H1 (cell line): ENCODE measurements around the gene OR4S1. TPM values are rescaled to one million over a fixed set of nuclear protein-coding genes. Genes with fewer than 3 reads are reported as not detected.
"Not testable (repeated sequence)": the region's sequence is repeated elsewhere in the genome, so short reads cannot be mapped to it uniquely, and the experiment has no call there.

ENCODE experiments used
- CTCF ChIA-PET: fragments of 300-600 bp; sonication (Branson Sonifier 250); formaldehyde crosslinking; loops from one replicate; lab custom pipeline; 2021; ENCODE audit not compliant: partially characterized antibody; lab: Charles Lee
- POLR2A ChIA-PET: fragments of 300-600 bp; sonication (Branson Sonifier 250); formaldehyde crosslinking; loops from one replicate; lab custom pipeline; 2021; ENCODE audit warnings: inconsistent platforms; ENCODE audit not compliant: partially characterized antibody; lab: Charles Lee
- DNase-seq, 2 experiments: peaks; one replicate each; pipeline versions ENCODE4 v3.0.0 to v3.0.0-alpha.2; 2010 to 2022; ENCODE audit warnings: low spot score in 2 of 2, low read depth in 1 of 2, mixed read lengths in 1 of 2
- FAIRE-seq: peaks from 2 replicates; lab custom pipeline; 2011; peaks lifted over from hg19 to GRCh38; lab: Jason Lieb, UNC
- H2AFZ ChIP-seq: 2 replicates; pipeline ENCODE4 v1.8.1; 2012; ENCODE audit warnings: low read length, inconsistent platforms
- H2AK5ac ChIP-seq: 2 replicates; pipeline ENCODE4 v1.6.1; 2013; ENCODE audit warnings: low read depth, low read length
- H2BK120ac ChIP-seq: replicated peaks from 2 replicates; pipeline ENCODE3; 2013; ENCODE audit warnings: low read depth, low read length, inconsistent platforms
- H2BK12ac ChIP-seq: 2 replicates; pipeline ENCODE4 v1.6.1; 2013; ENCODE audit warnings: low read depth, low read length
- H2BK15ac ChIP-seq: 2 replicates; pipeline ENCODE4 v1.6.1; 2013; ENCODE audit warnings: low read length
- H2BK20ac ChIP-seq: 2 replicates; pipeline ENCODE4 v1.6.1; 2013; ENCODE audit warnings: low read length
- H2BK5ac ChIP-seq: 2 replicates; pipeline ENCODE4 v1.6.1; 2013; ENCODE audit warnings: low read depth, low read length
- H3K14ac ChIP-seq: 2 replicates; pipeline ENCODE4 v1.6.1; 2013; ENCODE audit warnings: inconsistent platforms; ENCODE audit not compliant: insufficient read length
- H3K18ac ChIP-seq: 2 replicates; pipeline ENCODE4 v1.6.1; 2013; ENCODE audit warnings: low read length; ENCODE audit errors: extremely low read depth
- H3K23ac ChIP-seq: 2 replicates; pipeline ENCODE4 v1.6.1; 2013; ENCODE audit warnings: inconsistent platforms; ENCODE audit not compliant: insufficient read length
- H3K23me2 ChIP-seq: 2 replicates; pipeline ENCODE4 v1.6.1; 2013; ENCODE audit warnings: low read depth, low read length
- H3K27ac ChIP-seq: 2 replicates; pipeline ENCODE4 v1.6.1; 2011; ENCODE audit warnings: low read depth, low read length, inconsistent platforms
- H3K27me3 ChIP-seq, 4 experiments: replicated peaks in 1 of 4; 1 replicate in 1 of 4; 2 replicates in 3 of 4; pipeline versions ENCODE4 v1.6.1 to v1.8.1; 2011 to 2013; ENCODE audit warnings: low read length in 3 of 4, mild to moderate bottlenecking in 3 of 4, inconsistent platforms in 2 of 4, mixed read lengths in 2 of 4, moderate library complexity in 1 of 4; ENCODE audit not compliant: control insufficient read depth in 3 of 4, insufficient read depth in 3 of 4; ENCODE audit errors: extremely low read depth in 1 of 4
- H3K36me3 ChIP-seq, 4 experiments: 2 replicates each; pipeline versions ENCODE4 v1.6.1 to v1.8.1; 2011 to 2013; ENCODE audit warnings: mild to moderate bottlenecking in 4 of 4, low read length in 3 of 4, moderate library complexity in 2 of 4, control low read depth in 1 of 4, inconsistent platforms in 1 of 4; ENCODE audit not compliant: insufficient read depth in 4 of 4, control insufficient read depth in 2 of 4
- H3K4ac ChIP-seq: replicated peaks from 2 replicates; pipeline ENCODE3; 2013; ENCODE audit warnings: low read length, low read depth, mixed read lengths, inconsistent platforms; ENCODE audit not compliant: insufficient read length
- H3K4me1 ChIP-seq, 4 experiments: replicated peaks in 1 of 4; 1 replicate in 1 of 4; 2 replicates in 3 of 4; pipeline versions ENCODE4 v1.6.1 to v1.8.1; 2011 to 2013; ENCODE audit warnings: low read length in 3 of 4, inconsistent platforms in 2 of 4, mixed read lengths in 1 of 4; ENCODE audit not compliant: insufficient read depth in 4 of 4, control insufficient read depth in 3 of 4
- H3K4me2 ChIP-seq, 2 experiments: 2 replicates each; pipeline versions ENCODE4 v1.6.1 to v1.8.1; 2011 to 2013; ENCODE audit warnings: low read depth in 2 of 2, low read length in 2 of 2, control low read depth in 1 of 2, inconsistent platforms in 1 of 2, mild to moderate bottlenecking in 1 of 2; ENCODE audit not compliant: insufficient read depth in 1 of 2
- H3K4me3 ChIP-seq, 4 experiments: fragments of 200-600, 300-600 bp in 1 of 4; sonication (generic), shearing (Covaris generic), sonication (Bioruptor Twin) in 1 of 4; 2 replicates each; pipeline versions ENCODE4 v1.5.1 to v1.8.1; 2011 to 2016; ENCODE audit warnings: low read length in 4 of 4, low read depth in 3 of 4, control low read depth in 2 of 4, inconsistent platforms in 2 of 4, mild to moderate bottlenecking in 2 of 4, mixed read lengths in 1 of 4, moderate library complexity in 1 of 4; ENCODE audit not compliant: insufficient read depth in 2 of 4; ENCODE audit errors: extremely low read depth in 1 of 4
- H3K56ac ChIP-seq: replicated peaks from 2 replicates; pipeline ENCODE3; 2013; ENCODE audit warnings: low read depth, mild to moderate bottlenecking, mixed read lengths, low read length, inconsistent platforms; ENCODE audit not compliant: insufficient read length
- H3K79me1 ChIP-seq: 2 replicates; pipeline ENCODE4 v1.6.1; 2013; ENCODE audit warnings: low read depth, low read length, control low read depth
- H3K79me2 ChIP-seq, 2 experiments: 2 replicates each; pipeline versions ENCODE4 v1.6.1 to v1.8.1; 2012 to 2013; ENCODE audit warnings: low read length in 2 of 2, mild to moderate bottlenecking in 2 of 2, inconsistent platforms in 1 of 2; ENCODE audit not compliant: insufficient read depth in 2 of 2, control insufficient read depth in 1 of 2
- H3K9ac ChIP-seq, 4 experiments: replicated peaks in 1 of 4; 1 replicate in 1 of 4; 2 replicates in 3 of 4; pipeline versions ENCODE4 v1.6.1 to v1.8.1; 2011 to 2013; ENCODE audit warnings: low read depth in 3 of 4, low read length in 3 of 4, control low read depth in 2 of 4, mild to moderate bottlenecking in 2 of 4, moderate library complexity in 2 of 4, inconsistent platforms in 1 of 4; ENCODE audit errors: extremely low read depth in 1 of 4
- H3K9me3 ChIP-seq, 2 experiments: 2 replicates each; pipeline versions ENCODE4 v1.6.1 to v1.8.1; 2012 to 2013; ENCODE audit warnings: mild to moderate bottlenecking in 2 of 2, moderate library complexity in 2 of 2, control low read depth in 1 of 2, inconsistent platforms in 1 of 2, low read depth in 1 of 2, low read length in 1 of 2, mixed read lengths in 1 of 2; ENCODE audit not compliant: insufficient read depth in 2 of 2
- H4K20me1 ChIP-seq, 2 experiments: replicated peaks in 1 of 2; 2 replicates each; pipeline versions ENCODE3 to v1.8.1; 2011 to 2013; ENCODE audit warnings: inconsistent platforms in 2 of 2, low read length in 2 of 2, mild to moderate bottlenecking in 1 of 2; ENCODE audit not compliant: insufficient read depth in 2 of 2, control insufficient read depth in 1 of 2
- H4K5ac ChIP-seq: 2 replicates; pipeline ENCODE4 v1.6.1; 2013; ENCODE audit warnings: low read length, low read depth, mixed read lengths, inconsistent platforms; ENCODE audit not compliant: insufficient read length
- H4K8ac ChIP-seq: 2 replicates; pipeline ENCODE4 v1.8.0; 2013; ENCODE audit warnings: mild to moderate bottlenecking, moderate library complexity, low read length, inconsistent platforms; ENCODE audit not compliant: insufficient read depth; ENCODE audit errors: extremely low read depth
- H4K91ac ChIP-seq: replicated peaks from 2 replicates; pipeline ENCODE3; 2013; ENCODE audit warnings: low read length, mixed read lengths, inconsistent platforms; ENCODE audit not compliant: insufficient read length
- WGBS, 2 experiments: shearing (Covaris generic) in 1 of 2; methylation state at CpG; one replicate each; pipeline versions ENCODE4 v1.1.6 to v1.1.7; 2013 to 2015; ENCODE audit warnings: low lambda C conversion rate in 2 of 2, mixed read lengths in 2 of 2, inconsistent platforms in 1 of 2, low coverage in 1 of 2, missing lambda C conversion rate in 1 of 2; ENCODE audit not compliant: insufficient replicate concordance in 2 of 2, insufficient coverage in 1 of 2, insufficient read length in 1 of 2; ENCODE audit errors: extremely low coverage in 1 of 2, missing lambda C conversion rate in 1 of 2; 5-methylcytosine and 5-hydroxymethylcytosine counted together
- polyA plus RNA-seq, 7 experiments: library from polyadenylated mRNA; depleted of rRNA in 3 of 7; stranded (reverse) in 5 of 7; unstranded in 2 of 7; fragments of >200 nt in 5 of 7; fragments of 200-250 nt in 2 of 7; gene quantifications; 1 replicate in 5 of 7; 2 replicates in 1 of 7; 4 replicates in 1 of 7; pipeline versions ENCODE4 v1.2.1 to v1.2.3, GENCODE V29; 2011 to 2013; ENCODE audit warnings: missing spikeins in 2 of 7, mixed read lengths in 2 of 7
- total RNA-seq: library from RNA; stranded (reverse); fragmentation: NEBNext Ultra II Directional; extraction: Animal tissue kit (Norgen Biotek cat#: 25700); gene quantifications from 2 replicates; pipeline ENCODE4 v1.2.1, GENCODE V29; 2021

OR4S1 gene
- total and polyA plus RNA-seq, 2 of the 8 experiments (the other 6 are each of a cell fraction or from before 2014, with no cell fraction given) = not detected

DNA sequence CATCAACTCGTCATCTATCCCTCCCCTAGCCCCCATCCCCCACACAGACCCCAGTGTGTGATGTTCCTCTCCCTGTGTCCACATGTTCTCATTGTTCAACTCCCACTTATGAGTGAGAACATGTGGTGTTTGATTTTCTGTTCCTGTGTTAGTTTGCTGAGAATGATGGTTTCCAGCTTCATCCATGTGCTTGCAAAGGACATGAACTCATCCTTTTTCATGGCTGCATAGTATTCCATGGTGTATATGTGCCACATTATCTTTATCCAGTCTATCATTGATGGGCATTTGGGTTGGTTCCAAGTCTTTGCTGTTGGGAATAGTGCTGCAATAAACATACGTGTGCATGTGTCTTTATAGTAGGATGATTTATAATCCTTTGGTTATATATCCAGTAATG, 36.5 kb downstream of the OR4S1 start:
- H4K20me1 ChIP-seq, POLR2A ChIA-PET, H3K79me1 ChIP-seq, H2BK120ac ChIP-seq, H3K56ac ChIP-seq, H4K5ac ChIP-seq, H4K8ac ChIP-seq, H2AFZ ChIP-seq, H3K4me3 ChIP-seq, H2BK15ac ChIP-seq, H4K91ac ChIP-seq, H2BK12ac ChIP-seq, DNase-seq, H2BK20ac ChIP-seq, H3K4ac ChIP-seq, H2BK5ac ChIP-seq, H3K27me3 ChIP-seq, H3K23ac ChIP-seq, H3K4me2 ChIP-seq, H3K79me2 ChIP-seq, H3K4me1 ChIP-seq, CTCF ChIA-PET, H2AK5ac ChIP-seq, H3K18ac ChIP-seq, H3K36me3 ChIP-seq, H3K14ac ChIP-seq, H3K23me2 ChIP-seq, H3K27ac ChIP-seq, FAIRE-seq, H3K9ac ChIP-seq: not testable (repeated sequence)
- 64% methylated on average over 2 of the region's 2 CpGs; no CpG with 5 or more reads in 1 of the 2 experiments for WGBS, 2 experiments
- peaks cover 43 to 59% of the 10 kb centered on the region in 2 experiments for H3K9me3 ChIP-seq

DNA sequence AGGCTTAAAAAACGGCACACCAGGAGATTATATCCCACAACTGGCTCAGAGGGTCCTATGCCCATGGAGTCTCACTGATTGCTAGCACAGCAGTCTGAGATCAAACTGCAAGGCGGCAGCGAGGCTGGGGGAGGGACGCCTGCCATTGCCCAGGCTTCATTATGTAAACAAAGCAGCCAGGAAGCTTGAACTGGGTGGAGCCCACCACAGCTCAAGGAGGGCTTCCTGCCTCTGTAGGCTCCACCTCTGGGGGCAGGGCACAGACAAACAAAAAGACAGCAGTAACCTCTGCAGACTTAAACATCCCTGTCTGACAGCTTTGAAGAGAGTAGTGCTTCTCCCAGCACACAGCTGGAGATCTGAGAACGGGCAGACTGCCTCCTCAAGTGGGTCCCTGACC, 40.3 kb downstream of the OR4S1 start:
- H3K9ac ChIP-seq, DNase-seq, H2BK15ac ChIP-seq, H3K23me2 ChIP-seq, H2AK5ac ChIP-seq, H3K27ac ChIP-seq, H2BK12ac ChIP-seq, H3K79me1 ChIP-seq, CTCF ChIA-PET, H4K91ac ChIP-seq, H2BK120ac ChIP-seq, H3K14ac ChIP-seq, H3K4me1 ChIP-seq, H2BK5ac ChIP-seq, POLR2A ChIA-PET, H4K8ac ChIP-seq, H3K79me2 ChIP-seq, FAIRE-seq, H3K18ac ChIP-seq, H3K23ac ChIP-seq, H3K36me3 ChIP-seq, H4K5ac ChIP-seq, H2BK20ac ChIP-seq, H2AFZ ChIP-seq, H3K4me2 ChIP-seq, H3K27me3 ChIP-seq, H3K4ac ChIP-seq, H4K20me1 ChIP-seq, H3K56ac ChIP-seq, H3K4me3 ChIP-seq: not testable (repeated sequence)
- H3K9me3 ChIP-seq = peaks cover 12 to 27% of the 10 kb centered on the region in 2 experiments
- 85% methylated on average over 5 of the region's 5 CpGs; no CpG with 5 or more reads in 1 of the 2 experiments for WGBS, 2 experiments
